ENCODE data around the gene GABBR1.

GABBR1 gene

GRCh38 chr6:29547573-29547972, 85.4 kb downstream of the GABBR1 start:
- Mint-ChIP-seq H3K4me3 (no peak overlapping the region), H3K27ac (no peak overlapping the region), H3K4me1 (ENCODE audit: low read depth) (peaks cover 3% of the 10 kb centered on the region), H3K27me3 (peaks cover 14% of the 10 kb centered on the region), H3K9me3 (ENCODE audit: low read depth) (no peaks in the 10 kb centered on the region), H3K36me3 (peaks cover 3% of the 10 kb centered on the region)

- H3K27me3 Mint-ChIP-seq, result peaks cover 14% of the 10 kb centered on the region
- H3K36me3 Mint-ChIP-seq, result no peaks in the 10 kb centered on the region
- H3K4me1 Mint-ChIP-seq (ENCODE audit: low read depth), result no peaks in the 10 kb centered on the region
- no peak overlapping the region for H3K27ac Mint-ChIP-seq
- no peak overlapping the region for H3K4me3 Mint-ChIP-seq
- no peaks in the 10 kb centered on the region for H3K9me3 Mint-ChIP-seq (ENCODE audit: low read depth)
Observed at GRCh38 chr6:29537714-29538403, 95.1 kb downstream of the GABBR1 start.

DNA sequence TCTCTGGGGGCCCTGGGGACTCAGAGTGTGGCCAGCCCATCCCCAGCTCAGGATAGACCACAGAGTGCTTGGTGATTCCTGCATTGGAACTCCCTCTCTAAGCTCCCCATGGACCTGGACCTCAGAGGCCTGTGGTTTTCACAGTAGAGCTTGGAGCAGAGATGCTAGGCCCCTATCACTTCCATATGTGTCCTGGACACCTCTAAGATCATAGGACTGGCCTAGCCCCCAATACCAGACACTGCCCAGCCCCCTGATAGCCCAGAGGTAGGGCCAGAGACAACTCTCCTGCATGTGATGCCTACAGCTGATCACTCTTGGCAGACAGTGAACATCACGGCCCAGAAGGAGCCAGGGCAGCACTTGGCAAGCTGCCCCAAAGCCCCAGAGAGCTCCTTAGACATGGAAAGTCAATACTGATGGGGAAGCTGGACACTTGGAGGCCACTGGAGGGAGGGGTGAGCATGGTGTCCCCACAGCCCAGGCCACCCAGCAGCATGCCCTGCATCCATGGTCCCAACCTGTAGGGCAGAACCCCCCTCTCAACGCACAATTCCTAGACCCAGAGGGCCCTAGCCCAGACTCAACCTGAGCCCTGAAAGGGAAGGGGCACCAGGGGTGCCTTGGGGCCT, 100.5 kb downstream of the GABBR1 start:
- Mint-ChIP-seq H3K4me1 (ENCODE audit: low read depth) (no peaks in the 10 kb centered on the region), H3K9me3 (ENCODE audit: low read depth) (no peaks in the 10 kb centered on the region), H3K36me3 (no peaks in the 10 kb centered on the region), H3K27ac (no peak overlapping the region), H3K4me3 (no peak overlapping the region), H3K27me3 (peaks cover 5% of the 10 kb centered on the region)

GRCh38 chr6:29531668-29532067, 101.3 kb downstream of the GABBR1 start:
- Mint-ChIP-seq H3K36me3 (no peaks in the 10 kb centered on the region), H3K4me3 (no peak overlapping the region), H3K27me3 (peaks cover 8% of the 10 kb centered on the region), H3K4me1 (ENCODE audit: low read depth) (no peaks in the 10 kb centered on the region), H3K9me3 (ENCODE audit: low read depth) (no peaks in the 10 kb centered on the region), H3K27ac (no peak overlapping the region)

GRCh38 chr6:29530671-29531310, 102.2 kb downstream of the GABBR1 start:
- H3K4me3 Mint-ChIP-seq, result no peak overlapping the region
- H3K27me3 Mint-ChIP-seq, result peaks cover 10% of the 10 kb centered on the region
- H3K36me3 Mint-ChIP-seq, result no peaks in the 10 kb centered on the region
- H3K27ac Mint-ChIP-seq, result no peak overlapping the region
- no peaks in the 10 kb centered on the region for H3K4me1 Mint-ChIP-seq (ENCODE audit: low read depth)
- no peaks in the 10 kb centered on the region for H3K9me3 Mint-ChIP-seq (ENCODE audit: low read depth)

GRCh38 chr6:29529956-29530355, 103.0 kb downstream of the GABBR1 start:
- H3K36me3 Mint-ChIP-seq, result no peaks in the 10 kb centered on the region
- peaks cover 15% of the 10 kb centered on the region for H3K27me3 Mint-ChIP-seq
- H3K4me1 Mint-ChIP-seq (ENCODE audit: low read depth), result no peaks in the 10 kb centered on the region
- no peak overlapping the region for H3K27ac Mint-ChIP-seq
- no peak overlapping the region for H3K4me3 Mint-ChIP-seq
- H3K9me3 Mint-ChIP-seq (ENCODE audit: low read depth), result no peaks in the 10 kb centered on the region

- peaks cover 20% of the 10 kb centered on the region for H3K27me3 Mint-ChIP-seq
- no peaks in the 10 kb centered on the region for H3K9me3 Mint-ChIP-seq (ENCODE audit: low read depth)
- no peaks in the 10 kb centered on the region for H3K4me1 Mint-ChIP-seq (ENCODE audit: low read depth)
- no peaks in the 10 kb centered on the region for H3K36me3 Mint-ChIP-seq
- no peak overlapping the region for H3K4me3 Mint-ChIP-seq
- H3K27ac Mint-ChIP-seq, result no peak overlapping the region
Observed at GRCh38 chr6:29528988-29529560, 103.9 kb downstream of the GABBR1 start.

DNA sequence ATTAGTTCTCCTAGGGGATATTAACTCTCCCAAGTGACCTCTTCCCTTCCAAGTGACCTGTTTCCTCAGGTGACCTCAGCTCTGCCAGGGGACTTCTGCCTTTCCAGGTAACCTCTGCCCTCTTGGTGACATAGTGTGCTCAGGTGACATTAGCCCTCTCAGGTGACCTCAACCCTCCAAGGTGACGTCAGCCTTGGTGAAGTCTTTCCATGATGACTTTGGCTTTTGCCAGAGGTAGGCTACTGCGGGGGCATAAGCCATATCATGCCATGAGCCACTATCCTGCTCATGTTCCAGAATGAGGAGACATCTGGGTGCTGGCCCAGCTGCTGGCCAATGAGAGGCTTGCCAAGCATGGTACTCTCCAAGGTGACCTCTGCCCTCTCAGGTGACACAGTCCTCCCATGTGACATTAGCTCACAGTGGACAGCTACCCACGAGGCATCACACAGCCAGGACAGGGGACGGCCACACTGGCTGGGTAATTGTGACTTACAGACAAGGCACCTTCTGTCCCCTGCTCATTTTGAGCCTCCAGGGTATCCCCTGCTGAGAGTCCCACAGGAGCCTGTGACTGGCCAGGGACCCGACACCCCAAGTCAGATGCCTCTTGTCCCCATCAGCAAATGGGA, 104.6 kb downstream of the GABBR1 start:
- Mint-ChIP-seq H3K36me3 (no peaks in the 10 kb centered on the region), H3K27me3 (peaks cover 20% of the 10 kb centered on the region), H3K4me3 (no peak overlapping the region), H3K9me3 (ENCODE audit: low read depth) (no peaks in the 10 kb centered on the region), H3K4me1 (ENCODE audit: low read depth) (no peaks in the 10 kb centered on the region), H3K27ac (no peak overlapping the region)

- peaks cover 21% of the 10 kb centered on the region for H3K27me3 Mint-ChIP-seq
- H3K4me3 Mint-ChIP-seq, result no peak overlapping the region
- H3K9me3 Mint-ChIP-seq (ENCODE audit: low read depth), result no peaks in the 10 kb centered on the region
- H3K27ac Mint-ChIP-seq, result no peak overlapping the region
- H3K36me3 Mint-ChIP-seq, result no peaks in the 10 kb centered on the region
- H3K4me1 Mint-ChIP-seq (ENCODE audit: low read depth), result no peaks in the 10 kb centered on the region
Observed at GRCh38 chr6:29527564-29527963, 105.4 kb downstream of the GABBR1 start.

GRCh38 chr6:29527126-29527525, 105.9 kb downstream of the GABBR1 start:
- Mint-ChIP-seq H3K27ac (no peak overlapping the region), H3K4me1 (ENCODE audit: low read depth) (no peaks in the 10 kb centered on the region), H3K4me3 (no peak overlapping the region), H3K9me3 (ENCODE audit: low read depth) (no peaks in the 10 kb centered on the region), H3K27me3 (peaks cover 21% of the 10 kb centered on the region), H3K36me3 (no peaks in the 10 kb centered on the region)

GRCh38 chr6:29525311-29525639, 107.7 kb downstream of the GABBR1 start:
- H3K27me3 Mint-ChIP-seq, result peaks cover 22% of the 10 kb centered on the region
- H3K9me3 Mint-ChIP-seq (ENCODE audit: low read depth), result no peaks in the 10 kb centered on the region
- no peak overlapping the region for H3K27ac Mint-ChIP-seq
- no peaks in the 10 kb centered on the region for H3K4me1 Mint-ChIP-seq (ENCODE audit: low read depth)
- H3K4me3 Mint-ChIP-seq, result no peak overlapping the region
- H3K36me3 Mint-ChIP-seq, result no peaks in the 10 kb centered on the region

DNA sequence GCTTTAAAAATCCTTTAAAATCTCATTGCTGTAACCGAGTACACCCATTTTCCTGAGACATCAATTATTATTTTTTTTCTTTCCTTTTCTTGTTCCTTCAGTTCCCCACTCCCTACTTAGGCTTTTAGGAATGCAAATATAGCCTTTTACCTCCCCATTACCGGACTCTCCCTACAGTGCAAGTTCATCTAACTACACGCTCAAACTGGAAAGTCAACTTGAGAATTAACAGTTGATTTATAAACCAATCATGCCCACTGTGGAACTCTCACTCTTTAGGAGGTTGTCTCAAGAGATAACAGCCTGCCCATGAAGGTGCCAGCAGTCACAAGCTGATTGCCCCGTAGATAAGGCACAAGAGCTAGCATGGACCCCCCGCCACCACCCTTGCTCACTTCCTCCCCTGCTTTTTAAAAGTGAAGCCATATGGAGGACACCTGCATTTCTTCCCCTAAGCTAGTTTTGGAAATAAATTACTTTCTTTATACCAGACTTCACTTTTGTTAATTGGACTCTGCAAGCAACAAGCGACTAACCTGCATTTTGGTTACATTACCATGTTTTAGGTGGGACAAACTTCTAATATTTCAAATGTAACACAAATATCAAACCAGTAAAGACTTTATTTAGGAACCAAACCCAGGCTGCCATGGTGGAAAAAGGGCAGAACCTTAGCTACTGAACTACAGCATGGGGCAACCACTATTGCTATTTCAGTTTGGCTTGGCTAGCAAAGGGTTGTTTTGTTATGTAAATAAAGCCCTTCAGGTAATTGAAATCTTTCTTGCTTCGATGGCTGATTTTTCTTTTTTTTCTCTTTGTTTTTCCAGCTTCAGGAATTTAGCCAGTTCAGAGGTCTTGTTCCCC, 108.3 kb downstream of the GABBR1 start:
- no peak overlapping the region for H3K4me3 Mint-ChIP-seq
- H3K27me3 Mint-ChIP-seq, result peaks cover 24% of the 10 kb centered on the region
- no peaks in the 10 kb centered on the region for H3K36me3 Mint-ChIP-seq

GRCh38 chr6:29524044-29524443, 108.9 kb downstream of the GABBR1 start:
- H3K27ac Mint-ChIP-seq, result no peak overlapping the region
- no peaks in the 10 kb centered on the region for H3K36me3 Mint-ChIP-seq
- H3K4me3 Mint-ChIP-seq, result no peak overlapping the region
- no peaks in the 10 kb centered on the region for H3K9me3 Mint-ChIP-seq (ENCODE audit: low read depth)
- H3K27me3 Mint-ChIP-seq, result peaks cover 24% of the 10 kb centered on the region
- no peaks in the 10 kb centered on the region for H3K4me1 Mint-ChIP-seq (ENCODE audit: low read depth)

More for the DNA sequence above, 108.3 kb downstream of the GABBR1 start:
- H3K9me3 Mint-ChIP-seq (ENCODE audit: low read depth), result no peaks in the 10 kb centered on the region
- H3K4me1 Mint-ChIP-seq (ENCODE audit: low read depth), result no peaks in the 10 kb centered on the region
- no peak overlapping the region for H3K27ac Mint-ChIP-seq

DNA sequence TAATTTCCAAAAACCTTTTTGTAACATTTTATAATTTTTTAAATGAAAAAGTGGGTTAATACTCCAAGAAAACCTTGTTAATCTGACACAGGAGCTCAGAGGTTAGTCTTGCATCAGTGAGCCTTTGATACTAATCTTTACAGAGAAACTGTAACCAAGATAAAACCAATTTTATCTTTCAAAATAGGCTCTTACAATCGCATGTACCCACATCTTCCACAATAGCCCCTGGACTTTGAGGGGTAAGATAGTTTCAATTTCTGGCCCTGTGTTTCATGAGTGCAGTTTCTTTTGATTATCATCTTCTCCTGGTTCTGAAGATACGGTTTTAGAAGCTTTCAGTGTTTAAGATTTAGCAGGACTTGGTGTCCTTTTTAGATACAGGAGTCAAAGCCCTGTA, 110.8 kb downstream of the GABBR1 start:
- Mint-ChIP-seq H3K9me3 (ENCODE audit: low read depth) (no peaks in the 10 kb centered on the region), H3K4me3 (no peak overlapping the region), H3K27ac (no peak overlapping the region), H3K27me3 (peaks cover 19% of the 10 kb centered on the region), H3K4me1 (ENCODE audit: low read depth) (no peaks in the 10 kb centered on the region), H3K36me3 (no peaks in the 10 kb centered on the region)
